Colon (tissue), 2 donors: Measurements from ENCODE around the gene KRTAP19-1.
"Not testable (repeated sequence)": the region's sequence is repeated elsewhere in the genome, so short reads cannot be mapped to it uniquely, and the experiment has no call there.

Experiments used
- FAIRE-seq: peaks from 2 replicates; lab custom pipeline; 2012; peaks lifted over from hg19 to GRCh38; lab: Jason Lieb, UNC
- donor health status: control.
- donor health status: control.

Gene KRTAP19-1

GRCh38 chr21:30480145-30480544 lies at the start of gene KRTAP19-1:
Gene KRTAP19-1 (minus strand): TSS chr21:30480367. CDS start chr21:30480317, 50 bp downstream.
- no peak for FAIRE-seq

DNA sequence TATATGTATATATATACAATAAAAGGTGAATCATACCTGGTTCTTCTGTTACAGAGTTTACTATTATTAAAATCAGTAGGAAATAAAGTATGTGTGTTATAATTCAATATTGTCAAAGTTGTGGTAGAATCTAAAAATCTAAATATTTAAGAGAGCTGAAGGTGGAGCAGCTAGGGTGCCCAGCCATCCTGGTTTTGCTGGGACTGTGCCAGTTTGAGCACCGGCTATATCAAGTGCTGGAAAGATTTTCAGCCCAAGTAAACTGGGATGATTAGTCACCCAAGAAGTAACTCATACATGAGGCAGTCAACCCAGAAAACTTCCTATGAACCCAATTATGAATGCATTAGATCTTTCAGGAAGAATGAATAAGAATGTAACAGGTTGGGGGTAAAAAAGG lies 38.7 kb upstream of the KRTAP19-1 start:
- no peak for FAIRE-seq

DNA sequence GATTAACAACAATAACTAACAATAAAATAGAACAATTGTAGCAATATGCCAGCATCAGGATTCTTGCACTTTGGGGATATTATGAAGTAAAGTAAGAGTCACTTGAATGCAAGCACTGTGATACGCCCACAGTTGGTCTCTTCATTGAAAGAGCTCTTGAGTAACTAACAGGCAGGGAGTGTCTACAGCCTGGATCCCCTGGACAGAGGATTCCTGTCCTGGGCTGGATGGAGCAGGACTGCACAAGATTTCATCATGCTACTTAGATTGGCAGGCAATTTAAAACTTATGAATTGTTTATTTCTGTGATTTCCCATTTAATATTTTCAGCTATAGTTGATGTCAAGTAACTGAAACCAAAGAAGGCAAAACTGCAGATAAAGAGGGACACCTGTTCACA lies 35.5 kb upstream of the KRTAP19-1 start:
- FAIRE-seq: no peak

DNA sequence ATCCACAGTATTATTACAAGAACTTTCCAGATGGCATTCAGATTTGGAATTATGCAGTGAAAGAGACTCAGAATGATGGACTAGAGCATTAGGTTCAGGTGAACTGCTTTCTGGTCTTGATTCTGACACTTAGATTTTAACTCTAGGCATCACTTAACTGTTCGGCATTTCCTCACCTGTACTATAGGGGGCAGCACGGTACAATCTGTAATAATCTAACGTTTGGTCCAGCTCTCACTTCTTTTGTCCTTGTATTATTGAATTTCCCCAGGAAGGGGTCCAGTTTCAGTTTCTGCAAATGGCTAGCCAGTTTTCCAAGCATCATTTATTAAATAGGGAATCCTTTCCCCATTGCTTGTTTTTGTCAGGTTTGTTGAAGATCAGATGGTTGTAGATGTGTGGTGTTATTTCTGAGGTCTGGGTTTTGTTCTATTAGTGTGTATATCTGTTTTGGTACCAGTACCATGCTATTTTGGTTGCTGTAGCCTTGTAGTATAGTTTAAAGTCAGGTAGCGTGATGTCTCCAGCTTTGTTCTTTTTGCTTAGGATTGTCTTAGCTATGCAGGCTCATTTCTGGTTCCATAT lies 25.5 kb upstream of the KRTAP19-1 start:
- FAIRE-seq: not testable (repeated sequence)

- no peak for FAIRE-seq
Observed at GRCh38 chr21:30502041-30502440, 21.9 kb upstream of the KRTAP19-1 start, which contains the start of gene KRTAP19-5. Gene KRTAP19-5 (minus strand): TSS chr21:30502141. CDS start chr21:30502090, 51 bp downstream.

DNA sequence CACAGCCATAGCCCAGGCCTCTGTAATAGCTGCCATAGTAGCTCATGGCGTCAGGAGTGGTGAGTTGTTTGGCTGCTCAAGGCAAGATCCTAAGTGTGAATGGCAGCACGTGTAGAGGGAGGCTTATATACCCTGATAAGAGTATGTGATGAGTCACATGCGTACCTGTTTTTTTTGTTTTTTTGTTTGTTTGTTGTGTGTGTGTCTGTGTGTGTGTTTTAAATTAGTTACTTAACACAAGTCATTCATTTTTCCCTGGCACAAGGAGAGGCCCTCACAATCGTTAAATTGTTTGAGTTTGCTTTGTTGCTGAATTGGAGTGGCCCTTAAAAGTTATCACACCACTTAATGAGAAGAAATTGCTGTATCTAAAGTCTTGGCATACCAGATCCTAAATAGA lies 16.9 kb upstream of the KRTAP19-1 start, which contains the start of gene KRTAP19-4:
Gene KRTAP19-4 (minus strand): TSS at position 101 of the 400 bp plus-strand sequence. CDS start 55 bp downstream, at position 46.
- FAIRE-seq: no peak

DNA sequence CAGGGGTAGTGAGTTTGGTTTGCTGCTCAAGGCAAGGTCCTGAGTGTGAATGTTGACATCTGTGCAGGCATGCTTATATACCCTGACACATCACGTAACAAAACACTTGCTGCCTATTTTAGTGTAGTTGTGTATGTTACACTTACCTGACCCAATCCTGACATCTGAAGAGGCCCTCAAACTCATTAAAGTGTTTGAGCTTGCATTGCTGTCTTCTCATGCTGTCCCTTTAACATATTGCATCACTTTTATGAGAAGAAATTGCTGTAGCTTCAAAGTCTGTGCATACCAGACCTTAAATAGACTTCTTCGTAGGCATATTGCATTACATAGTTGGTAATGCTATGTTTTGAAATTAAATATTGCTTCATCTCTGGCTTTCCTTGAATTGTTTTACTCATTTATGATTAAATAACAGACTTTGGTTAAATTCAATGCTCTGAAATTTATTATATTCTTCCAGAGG lies 11.8 kb upstream of the KRTAP19-1 start, which contains the start of gene KRTAP19-3:
Gene KRTAP19-3 (minus strand): TSS at position 51 of the 466 bp plus-strand sequence. CDS start 56 bp downstream, outside the sequence.
- no peak for FAIRE-seq

GRCh38 chr21:30487336-30487735 lies 7.2 kb upstream of the KRTAP19-1 start, which contains the start of gene KRTAP19-2:
Gene KRTAP19-2 (minus strand): TSS chr21:30487436. CDS start chr21:30487348, 88 bp downstream.
- no peak for FAIRE-seq

GRCh38 chr21:30486180-30486579 lies 6.0 kb upstream of the KRTAP19-1 start:
- no peak for FAIRE-seq

GRCh38 chr21:30482130-30482529 lies 2.0 kb upstream of the KRTAP19-1 start:
- FAIRE-seq: no peak

DNA sequence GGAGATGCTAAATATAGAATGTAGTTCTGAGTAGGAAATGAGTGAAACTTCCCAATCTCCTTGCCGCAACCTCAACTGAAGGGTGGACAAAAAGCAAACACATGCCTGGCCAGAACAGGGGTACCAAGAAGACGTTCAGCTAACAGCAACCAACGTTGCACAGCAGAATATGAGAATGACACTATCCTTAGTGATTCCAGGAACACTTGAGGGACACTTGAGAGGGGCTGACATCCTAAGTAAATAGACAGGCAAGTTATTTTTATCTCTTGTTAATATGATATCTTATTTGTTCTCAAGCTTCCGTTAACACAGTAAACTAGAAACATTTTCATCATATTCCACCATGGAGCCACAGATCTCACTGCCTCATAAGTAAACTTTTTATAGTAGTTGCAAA lies 908 bp downstream of the KRTAP19-1 start:
- FAIRE-seq: no peak

GRCh38 chr21:30478004-30478403 lies 2.2 kb downstream of the KRTAP19-1 start:
- no peak for FAIRE-seq

DNA sequence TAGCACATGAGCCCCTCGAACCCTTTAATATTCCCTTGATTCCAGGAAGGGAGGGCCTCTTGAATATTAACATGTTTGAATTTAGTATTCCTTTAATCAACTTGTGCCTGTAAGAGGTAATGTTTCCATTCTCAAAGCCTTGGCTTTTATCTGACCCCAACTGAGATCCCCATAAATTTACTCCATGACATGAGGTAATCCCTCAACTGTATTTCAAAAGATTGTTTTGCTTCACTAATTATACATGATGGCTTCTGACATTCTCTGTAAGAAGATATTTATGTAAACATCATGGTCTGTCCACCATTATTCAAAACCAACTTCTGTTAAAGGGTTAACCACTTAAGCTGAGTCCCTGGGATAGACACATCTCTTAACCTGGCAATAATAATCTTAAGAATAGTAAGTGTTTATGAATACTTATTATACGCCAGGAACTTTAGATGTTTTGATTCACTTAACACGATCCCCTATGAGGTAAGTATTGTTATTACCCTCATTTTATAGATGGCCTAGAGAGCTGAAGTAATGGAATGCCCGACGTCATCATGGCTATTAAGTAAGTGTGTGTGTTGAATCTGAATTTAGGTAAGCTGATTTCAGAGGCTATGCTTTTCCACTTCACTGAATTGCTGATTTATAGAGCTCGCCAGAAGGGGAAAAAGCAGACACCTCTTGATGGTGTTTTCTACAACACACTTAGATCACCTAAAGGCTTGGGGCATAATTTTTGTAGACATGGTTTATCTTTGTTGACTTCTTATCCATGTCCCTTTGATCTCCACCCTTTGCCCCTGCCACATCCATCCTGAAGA lies 11.1 kb downstream of the KRTAP19-1 start:
- no peak for FAIRE-seq

GRCh38 chr21:30463713-30464112 lies 16.5 kb downstream of the KRTAP19-1 start:
- FAIRE-seq: no peak

GRCh38 chr21:30448514-30448913 lies 31.7 kb downstream of the KRTAP19-1 start:
- no peak for FAIRE-seq

DNA sequence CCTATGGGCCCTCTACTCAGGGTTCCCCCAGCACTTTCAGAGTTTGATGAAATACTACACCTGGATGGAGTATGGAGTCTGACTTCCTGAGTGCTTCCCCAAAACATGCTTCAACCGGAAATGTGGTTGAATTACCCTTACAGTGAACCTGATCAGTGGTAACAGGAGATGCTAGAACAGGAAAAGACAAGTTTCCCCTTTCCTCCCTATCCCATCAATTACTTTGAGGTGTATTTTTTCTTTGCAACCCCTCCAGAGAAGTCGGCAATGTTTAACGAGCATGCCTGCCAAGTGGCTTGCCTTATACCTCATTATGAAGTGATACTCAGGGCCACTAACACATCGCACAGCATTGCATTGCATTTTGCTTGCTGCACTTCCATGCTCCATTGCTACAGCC lies 33.1 kb downstream of the KRTAP19-1 start:
- FAIRE-seq: no peak

GRCh38 chr21:30444204-30444603 lies 36.0 kb downstream of the KRTAP19-1 start:
- no peak for FAIRE-seq

DNA sequence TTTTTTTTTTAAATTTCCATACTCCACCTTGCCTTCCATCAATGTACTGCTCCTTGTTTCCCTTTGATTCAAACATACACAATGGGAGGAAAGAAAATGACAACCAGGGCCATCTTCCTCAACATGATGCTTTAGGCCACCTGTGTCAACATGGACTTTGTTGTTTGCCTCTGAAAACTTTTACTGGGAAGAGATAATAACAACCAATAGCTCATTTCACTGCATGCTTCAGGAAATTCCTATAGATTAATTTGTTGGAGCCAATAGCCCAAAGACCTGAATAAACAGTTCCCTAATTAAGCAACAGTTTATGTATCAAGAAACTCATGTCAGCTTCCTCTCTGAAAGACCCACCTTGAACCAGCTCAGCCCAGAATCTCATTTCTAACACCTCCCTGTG lies 36.9 kb downstream of the KRTAP19-1 start:
- FAIRE-seq: no peak

DNA sequence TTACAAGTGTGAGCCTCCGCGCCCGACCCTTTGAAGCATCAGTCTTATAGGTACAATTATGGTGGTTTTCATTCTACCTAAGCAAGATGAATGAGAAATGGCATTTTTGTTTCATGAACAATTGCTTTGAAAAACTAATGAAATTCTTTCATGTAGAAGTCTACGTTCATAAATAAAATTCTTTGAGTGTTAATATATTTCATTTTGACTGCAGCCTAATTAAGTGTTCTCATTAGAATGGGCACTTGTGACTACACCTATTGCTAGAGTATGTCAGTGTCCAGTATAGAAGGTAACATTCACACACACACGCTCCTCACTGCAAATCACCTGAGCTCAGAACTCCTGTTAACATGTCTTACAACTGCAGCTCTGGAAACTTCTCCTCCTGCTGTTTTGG lies 40.2 kb downstream of the KRTAP19-1 start, which contains the start of gene KRTAP15-1:
Gene KRTAP15-1 (plus strand): TSS at position 301 of the 400 bp plus-strand sequence. CDS start 53 bp downstream, at position 354.
- FAIRE-seq: no peak

DNA sequence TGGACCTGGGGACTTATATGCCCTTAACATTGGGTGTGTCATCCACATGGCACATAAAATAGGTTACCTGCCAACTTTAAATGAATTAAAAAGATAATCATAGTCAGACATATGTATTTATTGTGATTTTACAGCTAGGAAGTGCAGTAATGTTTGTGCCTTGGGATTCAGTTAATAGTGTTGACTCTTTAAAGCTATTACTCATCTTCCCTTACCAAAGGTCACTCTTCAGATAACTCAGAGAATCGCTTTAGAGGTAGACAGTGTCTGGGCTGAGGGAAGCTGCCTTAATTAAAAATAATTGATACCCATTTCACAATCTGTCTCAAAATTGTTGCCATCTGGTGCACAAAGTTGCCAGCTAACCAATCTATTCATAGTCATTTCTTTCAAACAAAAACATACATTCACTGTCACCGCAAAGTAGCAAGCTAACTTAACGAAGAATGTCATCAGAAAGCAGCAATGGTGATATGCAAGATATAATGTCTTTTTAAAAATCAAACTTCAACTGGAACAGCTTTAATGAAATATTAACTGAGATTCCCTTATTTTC lies 43.1 kb downstream of the KRTAP19-1 start:
- no peak for FAIRE-seq

GRCh38 chr21:30434033-30434631 lies 46.0 kb downstream of the KRTAP19-1 start:
- no peak for FAIRE-seq

GRCh38 chr21:30430170-30430655 lies 50.0 kb downstream of the KRTAP19-1 start, which contains the start of gene KRTAP13-4:
Gene KRTAP13-4 (plus strand): TSS chr21:30430220. CDS start chr21:30430276, 56 bp downstream.
- no peak for FAIRE-seq
